ENCODE results near the gene GDPD5. TPM values are rescaled to one million over a fixed set of nuclear protein-coding genes. Genes with fewer than 3 reads are reported as not detected.
"Not testable (repeated sequence)": the region's sequence is repeated elsewhere in the genome, so short reads cannot be mapped to it uniquely, and the experiment has no call there.

The GDPD5 gene
- total and polyA plus RNA-seq, 2 donors (not counting 1 experiment from before 2014, with no cell fraction given), result 59.1 to 102 TPM

GRCh38 chr11:75420224-75421034 is 105.3 kb downstream of the GDPD5 start:
- ATAC-seq (ENCODE audit: low read depth) (no peak), DNase-seq (no peak)
- Mint-ChIP-seq H3K4me1 (no peaks in the 10 kb centered on the region), H3K9me3 (ENCODE audit: insufficient read depth) (no peaks in the 10 kb centered on the region), H3K27me3 (no peaks in the 10 kb centered on the region), H3K4me3 (no peak overlapping the region), H3K27ac (no peak overlapping the region)
- H3K9me3 ChIP-seq (ENCODE audit: control extremely low read depth in 1 of 3, control insufficient read depth in 2 of 3, insufficient read depth in 1 of 3, low read length in 2 of 3), result no peaks in the 10 kb centered on the region
- peaks cover 3% of the 10 kb centered on the region for H3K79me2 ChIP-seq (ENCODE audit: control insufficient read depth, insufficient read depth, low read length)
- no peak overlapping the region for H2AFZ ChIP-seq (ENCODE audit: insufficient read depth, low read depth, low read length, poor library complexity, severe bottlenecking)
- CTCF ChIA-PET, result no interaction called here
- H4K20me1 ChIP-seq (ENCODE audit: control insufficient read depth, insufficient read depth, low read length, poor library complexity, severe bottlenecking), result peaks cover 17% of the 10 kb centered on the region
- H3K4me3 ChIP-seq (ENCODE audit: control extremely low read depth in 1 of 5, extremely low read depth in 1 of 5, insufficient read depth in 1 of 5, low read depth in 2 of 5, low read length in 4 of 5), result no peak overlapping the region
- POLR2A ChIA-PET, result no interaction called here
- TF ChIP-seq, protein P1, sequence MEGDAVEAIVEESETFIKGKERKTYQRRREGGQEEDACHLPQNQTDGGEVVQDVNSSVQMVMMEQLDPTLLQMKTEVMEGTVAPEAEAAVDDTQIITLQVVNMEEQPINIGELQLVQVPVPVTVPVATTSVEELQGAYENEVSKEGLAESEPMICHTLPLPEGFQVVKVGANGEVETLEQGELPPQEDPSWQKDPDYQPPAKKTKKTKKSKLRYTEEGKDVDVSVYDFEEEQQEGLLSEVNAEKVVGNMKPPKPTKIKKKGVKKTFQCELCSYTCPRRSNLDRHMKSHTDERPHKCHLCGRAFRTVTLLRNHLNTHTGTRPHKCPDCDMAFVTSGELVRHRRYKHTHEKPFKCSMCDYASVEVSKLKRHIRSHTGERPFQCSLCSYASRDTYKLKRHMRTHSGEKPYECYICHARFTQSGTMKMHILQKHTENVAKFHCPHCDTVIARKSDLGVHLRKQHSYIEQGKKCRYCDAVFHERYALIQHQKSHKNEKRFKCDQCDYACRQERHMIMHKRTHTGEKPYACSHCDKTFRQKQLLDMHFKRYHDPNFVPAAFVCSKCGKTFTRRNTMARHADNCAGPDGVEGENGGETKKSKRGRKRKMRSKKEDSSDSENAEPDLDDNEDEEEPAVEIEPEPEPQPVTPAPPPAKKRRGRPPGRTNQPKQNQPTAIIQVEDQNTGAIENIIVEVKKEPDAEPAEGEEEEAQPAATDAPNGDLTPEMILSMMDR (IDR thresholded peaks at IDR 0.05), result no peak
- no peak for TF ChIP-seq EZH2 (IDR thresholded peaks at IDR 0.05; ENCODE audit: borderline replicate concordance, insufficient read depth, low read depth, low read length, poor library complexity, severe bottlenecking)
- no peak overlapping the region for H3K4me2 ChIP-seq (replicated peaks; ENCODE audit: low read depth, low read length, poor library complexity, severe bottlenecking)
- WGBS (ENCODE audit: insufficient coverage), result 98% methylated on average over 11 of the region's 14 CpGs
- intact Hi-C loops (cut with micrococcal nuclease), result no loop called here
- no peaks in the 10 kb centered on the region for H3K4me1 ChIP-seq (ENCODE audit: control insufficient read depth in 2 of 2, insufficient read depth in 2 of 2, low read length in 2 of 2)
- H3K27ac ChIP-seq (ENCODE audit: low read length in 2 of 2), result no peak overlapping the region
- H3K9ac ChIP-seq (ENCODE audit: low read length), result no peak overlapping the region
- no peaks in the 10 kb centered on the region for H3K27me3 ChIP-seq (replicated peaks in 1 of 4; ENCODE audit: control extremely low read depth in 1 of 4, control insufficient read depth in 3 of 4, insufficient read depth in 4 of 4, low read length in 3 of 4)
- H3K36me3 ChIP-seq (replicated peaks in 1 of 2; ENCODE audit: control extremely low read depth in 1 of 2, control insufficient read depth in 1 of 2, extremely low read depth in 1 of 2, insufficient read depth in 2 of 2, low read length in 1 of 2), result peaks cover 0 to 11% of the 10 kb centered on the region in 2 experiments

DNA sequence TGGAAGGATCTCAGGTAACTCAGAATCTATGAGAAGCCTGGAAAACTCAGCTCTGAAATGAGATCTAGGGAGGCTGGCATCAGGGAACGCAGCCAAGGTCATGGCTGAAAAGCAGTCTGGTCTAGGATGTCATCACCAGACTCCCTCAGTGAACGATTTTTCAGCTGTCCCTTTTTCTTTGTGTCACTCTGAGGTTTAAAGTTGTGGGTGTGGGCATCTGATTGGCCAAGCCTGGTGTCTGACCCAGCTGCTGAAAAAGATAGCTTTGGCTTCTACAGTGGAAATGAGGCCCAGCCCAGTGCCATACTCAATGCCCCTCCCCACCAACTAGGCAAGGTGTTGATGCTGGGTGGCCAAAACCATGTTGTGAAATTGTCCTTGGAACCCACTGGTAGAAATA is 111.9 kb downstream of the GDPD5 start:
- no peak for DNase-seq
- CTCF ChIA-PET, result interaction anchor here (0.7 to 1.1 kb wide), 6 partner anchors 11 to 63 kb away, joined by 3 to 5 read pairs (median 3); no protein-coding TSS in a partner anchor
- Histone ChIP-seq H3K4me2 (replicated peaks; ENCODE audit: low read depth, low read length, poor library complexity, severe bottlenecking) (no peak overlapping the region), H4K20me1 (ENCODE audit: control insufficient read depth, insufficient read depth, low read length, poor library complexity, severe bottlenecking) (peaks cover 10% of the 10 kb centered on the region), H3K9ac (ENCODE audit: low read length) (no peak overlapping the region), H3K27me3 (replicated peaks in 1 of 4; ENCODE audit: control extremely low read depth in 1 of 4, control insufficient read depth in 3 of 4, insufficient read depth in 4 of 4, low read length in 3 of 4) (no peaks in the 10 kb centered on the region), H3K4me3 (ENCODE audit: control extremely low read depth in 1 of 5, extremely low read depth in 1 of 5, insufficient read depth in 1 of 5, low read depth in 2 of 5, low read length in 4 of 5) (no peak overlapping the region), H3K4me1 (ENCODE audit: control insufficient read depth in 2 of 2, insufficient read depth in 2 of 2, low read length in 2 of 2) (no peaks in the 10 kb centered on the region), H3K79me2 (ENCODE audit: control insufficient read depth, insufficient read depth, low read length) (peaks cover 6% of the 10 kb centered on the region), H3K36me3 (replicated peaks in 1 of 2; ENCODE audit: control extremely low read depth in 1 of 2, control insufficient read depth in 1 of 2, extremely low read depth in 1 of 2, insufficient read depth in 2 of 2, low read length in 1 of 2) (peaks cover 0 to 21% of the 10 kb centered on the region in 2 experiments), H2AFZ (ENCODE audit: insufficient read depth, low read depth, low read length, poor library complexity, severe bottlenecking) (no peak overlapping the region), H3K9me3 (ENCODE audit: control extremely low read depth in 1 of 3, control insufficient read depth in 2 of 3, insufficient read depth in 1 of 3, low read length in 2 of 3) (no peaks in the 10 kb centered on the region), H3K27ac (ENCODE audit: low read length in 2 of 2) (no peak overlapping the region)
- no peaks in the 10 kb centered on the region for H3K4me1 Mint-ChIP-seq
- TF ChIP-seq EZH2 (IDR thresholded peaks at IDR 0.05; ENCODE audit: borderline replicate concordance, insufficient read depth, low read depth, low read length, poor library complexity, severe bottlenecking), result no peak
- TF ChIP-seq, protein P1 (IDR thresholded peaks at IDR 0.05), result no peak
- no peak overlapping the region for H3K27ac Mint-ChIP-seq
- WGBS (ENCODE audit: insufficient coverage), result 80% methylated on average over 2 of the region's 2 CpGs
- H3K9me3 Mint-ChIP-seq (ENCODE audit: insufficient read depth), result no peaks in the 10 kb centered on the region
- H3K27me3 Mint-ChIP-seq, result no peaks in the 10 kb centered on the region
- intact Hi-C loops (cut with micrococcal nuclease), result no loop called here
- no peak overlapping the region for H3K4me3 Mint-ChIP-seq
- ATAC-seq (ENCODE audit: low read depth), result no peak
- POLR2A ChIA-PET, result no interaction called here

DNA sequence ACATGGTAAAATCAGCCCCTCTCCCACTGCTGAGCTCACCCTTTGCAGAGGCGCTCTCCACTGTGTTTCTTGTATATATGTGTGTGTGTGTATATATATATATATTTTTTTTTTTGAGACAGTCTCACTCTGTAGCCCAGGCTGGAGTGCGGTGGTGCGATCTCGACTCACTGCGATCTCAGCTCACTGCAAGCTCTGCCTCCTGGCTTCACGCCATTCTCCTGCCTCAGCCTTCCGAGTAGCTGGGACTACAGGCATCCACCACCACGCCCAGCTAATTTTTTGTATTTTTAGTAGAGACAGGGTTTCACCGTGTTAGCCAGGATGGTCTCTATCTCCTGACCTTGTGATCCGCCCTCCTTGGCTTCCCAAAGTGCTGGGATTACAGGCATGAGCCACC is 112.6 kb downstream of the GDPD5 start:
- peaks cover 11% of the 10 kb centered on the region for H3K79me2 ChIP-seq (ENCODE audit: control insufficient read depth, insufficient read depth, low read length)
- H3K4me2 ChIP-seq (replicated peaks; ENCODE audit: low read depth, low read length, poor library complexity, severe bottlenecking); H3K27me3 ChIP-seq (replicated peaks in 1 of 4; ENCODE audit: control extremely low read depth in 1 of 4, control insufficient read depth in 3 of 4, insufficient read depth in 4 of 4, low read length in 3 of 4); H3K4me3 Mint-ChIP-seq; H2AFZ ChIP-seq (ENCODE audit: insufficient read depth, low read depth, low read length, poor library complexity, severe bottlenecking); H3K9me3 Mint-ChIP-seq (ENCODE audit: insufficient read depth); H3K4me1 ChIP-seq (ENCODE audit: control insufficient read depth in 2 of 2, insufficient read depth in 2 of 2, low read length in 2 of 2); H3K4me3 ChIP-seq (ENCODE audit: control extremely low read depth in 1 of 5, extremely low read depth in 1 of 5, insufficient read depth in 1 of 5, low read depth in 2 of 5, low read length in 4 of 5); H3K27ac Mint-ChIP-seq; ATAC-seq (ENCODE audit: low read depth); H3K9me3 ChIP-seq (ENCODE audit: control extremely low read depth in 1 of 3, control insufficient read depth in 2 of 3, insufficient read depth in 1 of 3, low read length in 2 of 3); POLR2A ChIA-PET; H3K27ac ChIP-seq (ENCODE audit: low read length in 2 of 2); H3K9ac ChIP-seq (ENCODE audit: low read length); DNase-seq; intact Hi-C loops (cut with micrococcal nuclease); H3K27me3 Mint-ChIP-seq; H3K4me1 Mint-ChIP-seq: not testable (repeated sequence)
- H3K36me3 ChIP-seq (replicated peaks in 1 of 2; ENCODE audit: control extremely low read depth in 1 of 2, control insufficient read depth in 1 of 2, extremely low read depth in 1 of 2, insufficient read depth in 2 of 2, low read length in 1 of 2), result peaks cover 0 to 24% of the 10 kb centered on the region in 2 experiments
- CTCF ChIA-PET, result interaction anchor here (0.7 to 1.1 kb wide), 4 partner anchors 12 to 64 kb away, joined by 3 to 5 read pairs (median 3); no protein-coding TSS in a partner anchor
- WGBS (ENCODE audit: insufficient coverage), result 100% methylated on average over 5 of the region's 10 CpGs
- H4K20me1 ChIP-seq (ENCODE audit: control insufficient read depth, insufficient read depth, low read length, poor library complexity, severe bottlenecking), result peaks cover 17% of the 10 kb centered on the region
